IPS-18c (cell line): ENCODE results near the gene UBTD1.
A peak's percentile ranks its signal among the peaks of the same experiment; 100 is the strongest.
"Not testable (repeated sequence)": the region's sequence is repeated elsewhere in the genome, so short reads cannot be mapped to it uniquely, and the experiment has no call there.

Experiments used
- H3K4me3 ChIP-seq: 2 replicates; pipeline ENCODE4 v1.7.0; 2013; ENCODE audit warnings: low read depth, mild to moderate bottlenecking, low read length, moderate library complexity; ENCODE audit not compliant: insufficient read depth
- H3K9me3 ChIP-seq: one replicate; pipeline ENCODE4 v1.6.1; 2013; ENCODE audit warnings: mild to moderate bottlenecking, low read length, moderate library complexity; ENCODE audit not compliant: control insufficient read depth, insufficient read depth

The UBTD1 gene, protein sequence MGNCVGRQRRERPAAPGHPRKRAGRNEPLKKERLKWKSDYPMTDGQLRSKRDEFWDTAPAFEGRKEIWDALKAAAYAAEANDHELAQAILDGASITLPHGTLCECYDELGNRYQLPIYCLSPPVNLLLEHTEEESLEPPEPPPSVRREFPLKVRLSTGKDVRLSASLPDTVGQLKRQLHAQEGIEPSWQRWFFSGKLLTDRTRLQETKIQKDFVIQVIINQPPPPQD

DNA sequence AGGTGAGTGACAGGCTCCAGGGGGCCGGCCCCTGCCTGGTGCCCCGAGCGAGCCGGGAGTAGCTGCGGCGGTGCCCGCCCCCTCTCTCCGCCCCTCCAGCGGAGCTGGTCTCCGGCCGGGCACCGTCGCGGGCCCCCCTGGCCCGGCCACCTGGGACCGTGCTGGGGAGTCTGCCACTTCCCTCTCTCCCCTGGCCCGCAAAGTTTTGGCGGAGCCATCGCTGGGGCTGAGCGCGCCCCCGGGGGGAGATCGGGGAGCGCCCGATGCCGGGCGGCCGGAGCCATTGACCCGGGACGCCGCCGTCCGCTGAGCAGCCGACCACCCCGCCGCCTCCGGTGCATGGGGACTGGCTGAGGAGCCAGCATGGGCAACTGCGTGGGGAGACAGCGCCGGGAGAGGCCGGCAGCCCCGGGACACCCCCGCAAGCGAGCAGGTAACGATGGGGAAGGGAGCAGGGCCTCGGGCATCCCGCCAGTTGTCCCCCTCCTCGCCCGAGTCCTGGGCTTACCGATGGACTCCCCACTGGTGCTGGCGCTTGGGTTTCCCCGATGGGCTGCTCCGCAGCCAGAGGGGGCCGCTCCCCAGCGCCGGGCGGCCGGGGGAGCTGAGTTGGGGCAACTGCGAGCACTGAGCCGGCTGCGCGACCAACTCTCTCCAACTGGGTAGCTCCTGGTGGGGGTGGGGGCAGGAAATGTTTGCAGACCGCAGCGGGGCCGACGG is at the start of gene UBTD1:
TSS of gene UBTD1 (plus strand) at position 84 of the 720 bp plus-strand sequence. CDS start at position 364, 280 bp downstream.
- Histone ChIP-seq H3K4me3 (peak within 1 kb of the TSS; percentile 98), H3K9me3 (no peaks in the 10 kb centered on the region)

DNA sequence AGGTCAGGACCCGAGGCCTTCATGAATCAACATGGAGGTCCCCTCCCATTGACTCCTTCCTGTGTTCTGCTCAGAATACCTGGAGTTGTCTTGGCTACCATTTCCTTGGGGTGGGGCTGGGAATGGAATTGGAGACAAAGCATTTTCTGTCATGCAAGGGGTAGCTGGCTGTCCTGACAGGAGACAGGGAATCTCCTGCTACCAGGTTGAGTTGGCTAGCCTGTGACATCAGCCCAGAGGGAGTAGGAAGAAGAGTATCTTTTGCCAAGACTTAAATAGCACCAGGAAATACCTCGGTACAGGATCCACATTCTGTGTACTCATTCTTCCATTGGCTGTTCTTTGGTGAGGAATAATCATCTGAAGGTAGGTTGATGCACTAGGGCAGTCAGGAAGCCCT is 47.9 kb upstream of the UBTD1 start:
- H3K4me3 ChIP-seq = no peak overlapping the region
- H3K9me3 ChIP-seq = no peaks in the 10 kb centered on the region

DNA sequence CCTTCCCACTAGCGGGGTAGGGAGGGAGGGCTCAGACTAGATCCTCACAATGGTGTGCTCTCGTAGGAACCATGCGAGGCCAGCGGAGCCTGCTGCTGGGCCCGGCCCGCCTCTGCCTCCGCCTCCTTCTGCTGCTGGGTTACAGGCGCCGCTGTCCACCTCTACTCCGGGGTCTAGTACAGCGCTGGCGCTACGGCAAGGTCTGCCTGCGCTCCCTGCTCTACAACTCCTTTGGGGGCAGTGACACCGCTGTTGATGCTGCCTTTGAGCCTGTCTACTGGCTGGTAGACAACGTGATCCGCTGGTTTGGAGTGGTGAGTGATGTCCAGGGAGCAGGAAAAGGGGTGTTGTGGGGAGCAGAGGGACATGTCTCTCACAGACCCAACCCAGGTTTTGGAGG is 47.1 kb upstream of the UBTD1 start:
- no peak overlapping the region for H3K4me3 ChIP-seq
- no peaks in the 10 kb centered on the region for H3K9me3 ChIP-seq

DNA sequence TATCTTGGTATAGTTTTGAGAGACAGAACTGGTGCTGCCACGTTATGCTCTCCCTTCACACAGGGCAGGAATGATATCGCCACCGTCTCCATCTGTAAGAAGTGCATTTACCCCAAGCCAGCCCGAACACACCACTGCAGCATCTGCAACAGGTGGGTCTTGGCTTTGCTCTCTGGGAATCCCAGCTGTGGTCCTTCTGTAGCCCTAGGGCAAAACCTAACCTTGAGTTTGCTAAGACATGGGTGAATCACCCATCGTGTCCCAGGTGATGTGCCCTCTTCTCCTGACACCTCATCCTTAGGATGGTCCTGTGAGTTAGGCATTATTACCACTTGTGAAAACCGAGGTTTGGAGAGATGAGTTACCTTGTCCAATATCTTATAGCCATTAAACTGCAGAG is 46.4 kb upstream of the UBTD1 start:
- Histone ChIP-seq H3K4me3 (no peak overlapping the region), H3K9me3 (no peaks in the 10 kb centered on the region)

DNA sequence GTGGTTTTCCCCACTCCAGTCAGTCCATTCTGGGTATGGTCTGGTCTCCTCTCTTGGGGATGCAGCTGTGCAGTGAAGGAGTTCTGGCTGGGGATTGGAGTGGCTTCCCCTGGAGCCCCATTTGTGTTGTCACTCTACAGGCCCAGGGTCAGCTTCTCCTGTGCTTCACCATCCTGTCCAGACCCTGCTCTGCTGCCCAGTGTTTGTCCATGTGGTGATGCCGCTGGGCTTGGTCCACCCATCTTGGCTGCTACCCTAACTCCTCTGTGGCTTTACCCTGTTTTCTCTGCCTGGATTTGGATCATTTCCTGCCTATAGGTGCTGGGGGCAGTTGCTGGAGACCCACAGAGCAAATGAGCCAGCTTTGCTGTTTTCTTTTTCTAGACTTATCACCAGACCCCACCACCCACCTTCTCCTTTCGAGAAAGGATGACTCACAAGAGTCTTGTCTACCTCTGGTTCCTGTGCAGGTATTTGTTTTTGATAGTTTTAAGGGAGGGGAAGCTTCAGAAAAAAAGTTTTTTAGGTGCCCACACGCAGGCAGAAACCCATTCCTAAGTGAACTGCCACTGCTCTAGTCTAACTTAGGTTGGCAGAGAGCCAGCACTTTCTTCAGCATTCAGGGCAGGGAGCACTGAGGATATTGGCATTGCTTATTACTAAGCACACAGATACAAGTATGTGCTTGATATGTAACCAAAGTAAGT is 44.2 kb upstream of the UBTD1 start:
- Histone ChIP-seq H3K9me3 (no peaks in the 10 kb centered on the region), H3K4me3 (no peak overlapping the region)

DNA sequence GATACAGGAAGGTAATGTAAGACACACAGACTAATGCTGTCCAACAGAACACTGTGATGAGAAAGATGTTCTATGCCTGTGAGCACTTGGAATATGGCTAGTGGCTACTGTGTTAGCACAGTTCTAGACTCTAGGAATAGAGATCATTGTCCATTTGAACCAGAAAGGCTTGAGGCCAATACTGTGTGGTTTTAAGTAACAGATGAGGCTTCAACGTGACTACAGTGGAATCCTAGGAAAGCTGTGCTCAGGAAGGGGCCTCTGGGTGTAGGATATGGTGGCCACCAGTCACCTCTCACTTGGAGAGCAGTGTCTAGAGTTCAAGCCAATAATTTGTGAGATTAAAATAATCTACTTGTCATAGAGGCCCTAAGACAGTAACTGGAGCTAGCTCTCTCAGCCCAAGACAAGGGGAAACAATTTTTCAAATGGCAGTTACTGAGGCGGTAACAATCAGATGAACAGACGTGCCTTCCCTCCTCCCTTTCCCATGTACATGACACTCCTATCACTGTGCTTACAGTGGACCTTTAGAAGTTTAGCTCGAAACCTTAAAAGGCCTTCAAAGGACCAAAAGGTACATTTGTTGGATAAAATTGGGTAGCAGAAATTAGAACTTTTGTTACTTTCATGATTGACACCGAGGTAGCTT is 42.6 kb upstream of the UBTD1 start:
- Histone ChIP-seq H3K9me3 (no peaks in the 10 kb centered on the region), H3K4me3 (no peak overlapping the region)

DNA sequence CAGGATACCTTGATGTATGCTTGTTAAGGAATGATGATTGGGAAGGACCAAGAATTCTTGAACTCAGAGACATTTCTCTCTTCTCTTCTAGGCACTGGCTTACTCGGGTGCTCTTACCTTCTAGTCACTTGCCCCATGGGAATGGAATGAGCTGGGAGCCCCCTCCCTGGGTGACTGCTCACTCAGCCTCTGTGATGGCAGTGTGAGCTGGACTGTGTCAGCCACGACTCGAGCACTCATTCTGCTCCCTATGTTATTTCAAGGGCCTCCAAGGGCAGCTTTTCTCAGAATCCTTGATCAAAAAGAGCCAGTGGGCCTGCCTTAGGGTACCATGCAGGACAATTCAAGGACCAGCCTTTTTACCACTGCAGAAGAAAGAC is 42.0 kb upstream of the UBTD1 start:
- no peaks in the 10 kb centered on the region for H3K9me3 ChIP-seq
- H3K4me3 ChIP-seq = no peak overlapping the region

DNA sequence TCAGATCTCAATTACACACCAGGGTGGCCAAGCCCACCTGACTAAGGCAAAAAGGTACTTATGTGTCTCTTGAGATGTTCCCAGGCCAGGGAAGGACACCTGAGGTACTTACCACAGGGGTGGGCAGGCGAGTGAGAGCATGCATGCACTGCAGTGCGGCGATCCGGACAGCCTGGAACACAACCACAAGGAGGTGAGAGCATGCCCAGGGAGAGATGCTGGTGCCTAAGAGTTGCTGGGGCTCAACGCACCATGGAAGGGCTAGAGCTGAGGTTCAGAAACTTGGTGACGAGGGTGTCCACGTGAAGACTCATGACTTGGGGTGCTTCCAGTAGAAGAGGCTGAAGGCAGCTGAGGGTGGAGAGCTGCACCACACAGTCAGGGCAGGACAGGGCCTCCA is 39.6 kb upstream of the UBTD1 start:
- H3K4me3 ChIP-seq = no peak overlapping the region
- H3K9me3 ChIP-seq = no peaks in the 10 kb centered on the region

DNA sequence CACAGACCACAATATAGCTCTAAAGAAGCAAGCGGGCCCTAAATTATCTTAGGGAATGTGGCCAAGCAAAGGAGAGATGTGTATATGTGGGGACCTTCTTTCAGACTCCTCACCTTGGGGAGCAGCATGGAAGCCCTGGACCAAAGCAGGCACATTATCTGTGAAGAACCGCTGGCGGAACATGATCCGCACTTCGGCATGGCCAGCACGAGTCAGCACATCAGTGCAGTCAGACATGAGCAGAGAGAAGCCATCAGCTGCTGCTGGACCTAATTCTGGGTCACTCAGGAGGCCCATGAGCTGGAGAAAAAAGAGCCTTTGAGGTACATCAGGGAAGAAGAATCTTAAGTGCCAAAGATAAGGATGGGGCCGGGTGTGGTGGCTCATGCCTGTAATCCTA is 38.8 kb upstream of the UBTD1 start:
- no peak overlapping the region for H3K4me3 ChIP-seq
- no peaks in the 10 kb centered on the region for H3K9me3 ChIP-seq

DNA sequence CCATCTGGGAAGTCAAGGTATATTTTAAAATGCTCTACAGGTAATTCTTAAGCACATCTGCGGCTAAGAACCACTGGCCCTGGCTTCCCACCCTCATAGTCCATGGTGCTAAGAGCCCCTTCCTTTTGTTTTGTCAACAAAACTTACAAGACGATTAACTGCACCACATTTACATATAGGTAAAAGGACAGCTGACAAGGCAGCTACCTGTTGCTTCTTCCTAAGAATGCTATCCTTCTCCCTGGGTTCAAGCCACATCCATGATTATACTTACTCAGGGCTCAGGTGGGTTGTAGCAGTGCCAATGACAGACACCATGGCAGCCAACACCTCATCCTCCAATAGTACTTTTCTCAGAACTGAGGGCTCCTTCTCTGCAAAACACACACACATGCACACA is 36.4 kb upstream of the UBTD1 start:
- Histone ChIP-seq H3K9me3 (no peaks in the 10 kb centered on the region), H3K4me3 (no peak overlapping the region)

DNA sequence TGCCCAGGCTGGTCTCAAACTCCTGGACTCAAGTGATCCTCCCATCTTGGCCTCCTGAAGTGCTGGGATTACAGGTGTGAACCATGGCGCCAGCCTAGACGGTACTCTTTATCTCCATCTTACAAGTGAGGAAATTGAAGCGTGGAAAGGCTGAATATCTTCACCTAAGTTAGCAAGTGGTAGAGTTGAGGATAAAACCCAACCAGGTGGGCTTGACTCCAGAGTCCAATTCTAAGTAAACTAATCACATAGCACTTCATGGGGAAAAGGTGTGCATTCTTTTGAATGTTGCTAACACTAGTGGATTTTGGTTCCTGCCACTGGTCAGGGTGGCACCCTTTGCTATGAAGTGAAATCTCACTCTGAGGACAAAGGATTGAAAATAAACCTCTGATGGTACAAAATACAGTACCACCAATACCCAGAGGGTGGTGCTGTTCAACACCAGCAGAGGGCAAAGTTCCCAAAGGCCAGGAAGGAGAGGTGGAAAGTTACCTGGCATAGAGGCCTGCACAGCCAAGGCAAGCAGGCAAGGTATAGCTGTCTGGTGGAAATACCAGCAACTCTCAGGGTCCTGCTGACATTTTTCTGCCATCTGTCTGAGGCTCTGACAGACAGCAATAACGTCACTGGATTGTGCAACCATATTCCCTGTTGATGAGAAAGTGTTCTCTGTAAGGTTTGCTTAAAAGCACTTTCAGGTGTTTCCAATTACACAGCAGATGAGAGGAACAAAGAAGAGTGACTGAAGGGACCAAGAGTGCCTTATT is 35.2 kb upstream of the UBTD1 start:
- H3K9me3 ChIP-seq = no peaks in the 10 kb centered on the region
- no peak overlapping the region for H3K4me3 ChIP-seq

DNA sequence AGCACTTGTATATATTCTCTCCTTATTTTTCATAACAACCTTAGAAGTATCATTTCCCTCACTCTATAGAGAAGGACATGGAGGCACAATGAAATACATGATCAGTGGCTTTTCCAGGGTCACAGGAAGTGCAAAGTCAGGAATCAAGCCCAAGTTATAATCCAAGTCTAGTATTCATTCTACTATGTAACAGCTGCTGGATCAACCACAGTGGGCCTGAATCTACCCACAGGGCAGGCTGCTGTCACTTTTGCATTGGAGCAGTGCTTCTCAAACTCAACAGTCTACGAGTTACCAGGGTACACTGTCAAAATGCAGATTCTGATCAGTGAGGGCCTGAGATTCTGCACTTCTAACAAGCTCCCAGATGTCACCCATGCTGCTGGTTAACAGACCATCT is 34.5 kb upstream of the UBTD1 start:
- Histone ChIP-seq H3K9me3 (no peaks in the 10 kb centered on the region), H3K4me3 (no peak overlapping the region)

DNA sequence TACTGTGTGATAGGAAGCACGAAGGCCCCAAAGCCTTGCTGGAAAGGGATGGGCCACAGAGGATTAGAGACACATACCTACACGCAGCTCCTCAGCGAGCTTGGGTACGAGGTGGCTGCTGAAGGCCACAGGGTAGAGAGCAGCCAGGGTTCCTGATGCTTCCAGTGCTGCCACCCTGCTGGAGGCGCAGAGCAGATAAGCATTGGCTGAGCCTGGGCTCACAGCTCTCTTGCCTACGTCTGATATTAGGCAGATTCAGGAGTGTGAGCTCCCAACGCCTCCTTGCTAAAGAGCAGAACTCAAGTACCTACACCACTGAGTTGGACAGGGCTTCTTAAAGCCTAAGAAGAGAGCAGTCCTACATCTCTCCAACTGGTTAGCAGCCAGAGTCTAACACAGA is 32.7 kb upstream of the UBTD1 start:
- H3K4me3 ChIP-seq = no peak overlapping the region
- no peaks in the 10 kb centered on the region for H3K9me3 ChIP-seq

DNA sequence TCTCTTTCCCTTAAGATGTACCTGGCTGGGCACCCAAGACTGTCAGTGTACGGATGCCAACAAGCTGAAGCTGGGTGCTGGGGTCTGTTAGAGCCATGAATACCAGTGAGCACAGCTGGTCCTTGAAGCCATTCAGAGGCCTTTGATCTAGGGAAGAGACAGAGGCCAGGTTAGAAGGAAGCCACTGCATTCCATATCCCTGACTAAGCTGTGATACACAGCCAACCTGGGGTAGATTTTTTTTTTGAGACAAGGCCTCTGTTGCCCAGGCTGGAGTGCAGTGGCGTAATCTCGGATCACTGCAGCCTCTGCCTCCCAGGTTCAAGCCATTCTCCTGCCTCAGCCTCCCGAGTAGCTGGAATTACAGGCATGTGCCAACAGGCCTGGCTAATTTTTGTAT is 32.0 kb upstream of the UBTD1 start:
- no peaks in the 10 kb centered on the region for H3K9me3 ChIP-seq
- H3K4me3 ChIP-seq = no peak overlapping the region

DNA sequence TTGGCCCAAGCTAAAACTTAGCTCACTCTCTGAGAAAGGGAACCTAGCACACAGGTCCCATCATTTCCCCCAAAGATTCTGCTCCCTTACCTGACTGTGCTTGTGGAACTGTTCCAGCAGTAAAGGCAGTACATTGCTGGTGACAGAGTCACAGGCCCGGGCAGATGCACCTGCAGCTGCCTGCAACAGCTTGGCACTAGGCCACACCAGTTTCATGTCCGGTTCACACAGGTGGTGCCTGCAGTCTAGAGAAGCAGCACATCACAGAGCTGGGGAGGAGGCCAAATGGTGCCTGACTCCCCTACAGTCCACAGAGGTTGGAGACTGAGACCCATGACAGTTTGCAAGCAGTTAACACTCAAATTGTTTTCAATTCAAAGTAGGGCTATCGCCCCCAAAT is 30.6 kb upstream of the UBTD1 start:
- no peaks in the 10 kb centered on the region for H3K9me3 ChIP-seq

DNA sequence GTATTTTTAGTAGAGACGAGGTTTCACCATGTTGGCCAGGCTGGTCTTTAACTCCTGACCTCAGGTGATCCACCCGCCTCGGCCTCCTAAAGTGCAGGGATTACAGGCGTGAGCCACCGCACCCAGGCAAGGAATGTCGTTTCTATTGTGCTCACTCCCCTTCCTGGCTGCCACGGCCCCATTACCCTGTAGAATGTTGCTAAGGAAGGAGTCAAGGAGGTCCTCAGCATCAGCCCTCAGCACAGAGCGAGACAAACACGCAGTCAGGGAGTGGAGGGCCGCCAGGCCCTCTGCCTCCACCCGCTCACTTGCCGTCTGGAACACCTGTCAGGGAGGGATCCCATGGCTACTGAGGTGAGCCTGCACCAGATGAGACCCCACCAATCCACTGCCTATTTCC is 29.9 kb upstream of the UBTD1 start:
- not testable (repeated sequence) for H3K9me3 ChIP-seq, H3K4me3 ChIP-seq

More for the DNA sequence above, 30.6 kb upstream of the UBTD1 start:
- no peak overlapping the region for H3K4me3 ChIP-seq

DNA sequence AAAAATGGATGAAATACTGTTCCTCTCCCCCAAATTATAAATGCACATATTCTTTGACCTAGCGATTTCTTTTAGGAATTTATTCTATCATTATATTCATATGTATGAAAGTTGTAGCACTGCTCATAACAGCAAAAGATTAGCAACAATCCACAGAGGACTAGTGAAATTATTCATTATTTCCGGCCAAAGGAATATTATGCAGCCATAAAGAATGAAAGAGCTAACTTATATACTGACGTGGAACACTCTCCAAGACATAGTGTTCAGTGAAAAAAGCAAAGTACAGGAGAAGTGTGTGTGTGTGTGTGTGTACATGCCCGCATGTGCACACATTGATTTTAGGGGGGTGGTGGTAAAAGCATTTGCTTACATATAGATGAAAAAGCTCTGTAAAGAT is 23.8 kb upstream of the UBTD1 start:
- Histone ChIP-seq H3K9me3 (no peaks in the 10 kb centered on the region), H3K4me3 (no peak overlapping the region)
